ENCODE data around the gene VAMP5.

Gene VAMP5

DNA sequence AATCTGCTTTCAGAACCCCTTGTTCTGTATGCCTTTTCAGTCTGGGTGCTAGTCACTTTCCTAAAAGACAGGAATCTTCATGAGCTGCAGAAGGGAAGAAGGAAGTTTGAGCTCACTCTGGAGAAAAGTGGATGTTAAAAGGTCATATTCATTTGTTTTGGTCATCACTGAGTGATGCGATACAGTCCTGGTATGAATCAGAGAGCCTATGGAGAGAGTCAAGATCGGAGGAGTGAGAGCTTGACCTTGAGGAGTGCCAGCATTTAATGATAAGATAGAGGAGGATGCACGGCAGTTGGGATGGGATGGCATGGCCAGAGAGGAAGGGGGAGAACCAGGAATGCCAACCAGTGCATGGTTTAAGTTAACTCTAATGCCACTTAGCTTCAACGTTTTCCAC, 51.4 kb downstream of the VAMP5 start:
- no peak for DNase-seq (ENCODE audit: low spot score)

DNA sequence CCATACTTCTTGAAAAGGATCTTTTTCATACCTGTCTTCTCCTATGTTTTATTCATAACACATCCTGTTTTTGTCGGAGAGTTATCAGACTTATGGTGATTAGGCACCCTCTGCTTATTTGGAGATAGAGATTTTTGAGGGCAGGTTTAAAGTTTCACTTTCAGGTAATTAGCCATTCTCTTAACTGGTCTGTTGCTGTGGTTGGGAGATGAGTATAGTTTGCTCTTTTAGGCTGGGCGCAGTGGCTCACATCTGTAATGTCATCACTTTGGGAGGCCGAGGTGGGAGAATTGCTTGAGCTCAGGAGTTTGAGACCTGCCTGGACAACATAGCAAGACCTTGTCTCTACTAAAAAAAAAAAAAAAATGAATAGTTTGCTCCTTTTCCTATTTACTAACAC, 58.5 kb downstream of the VAMP5 start:
- no peak for DNase-seq (ENCODE audit: low spot score)
